ENCODE results near the gene FGFR3. TPM values are rescaled to one million over a fixed set of nuclear protein-coding genes. Genes with fewer than 3 reads are reported as not detected.

Gene FGFR3
- total and polyA plus RNA-seq, 9 of the 15 experiments (the other 6 are each of a cell fraction or from before 2014, with no cell fraction given): 1.2 to 60.4 (median 12.7) TPM

GRCh38 chr4:1784789-1785591 lies 8.1 kb upstream of the FGFR3 start (continued):
- TF ChIP-seq HOMEZ (CRISPR knock-in tag; IDR thresholded peaks at IDR 0.05): no peak
- TF ChIP-seq ZNF3 (CRISPR knock-in tag; IDR thresholded peaks at IDR 0.05): no peak
- TF ChIP-seq BRF2 (IDR thresholded peaks at IDR 0.05; ENCODE audit: borderline replicate concordance, insufficient read depth, insufficient read length): no peak
- no peak for TF ChIP-seq ZSCAN32 (CRISPR knock-in tag; IDR thresholded peaks at IDR 0.05)
- TF ChIP-seq ZNF224 (CRISPR knock-in tag; IDR thresholded peaks at IDR 0.05): no peak
- TF ChIP-seq ZNF518B (CRISPR knock-in tag; IDR thresholded peaks at IDR 0.05): no peak
- no peak for TF ChIP-seq POLR2AphosphoS2 (IDR thresholded peaks at IDR 0.05; ENCODE audit: low read length)
- no peak for TF ChIP-seq NFE2L1 (tag; IDR thresholded peaks at IDR 0.05; ENCODE audit: borderline replicate concordance, low read depth)
- TF ChIP-seq THRB (CRISPR knock-in tag; conservative IDR thresholded peaks at IDR 0.05): no peak
- no peak for TF ChIP-seq TAF7 (tag; IDR thresholded peaks at IDR 0.05)
- TF ChIP-seq STAT5A (IDR thresholded peaks at IDR 0.05; ENCODE audit: borderline replicate concordance, low read length): peak; percentile 68; the same call in 1 of the 2 replicates
- TF ChIP-seq BRD9 (IDR thresholded peaks at IDR 0.05; ENCODE audit: low read depth, partially characterized antibody): no peak
- TF ChIP-seq E4F1 (CRISPR knock-in tag; IDR thresholded peaks at IDR 0.05; ENCODE audit: borderline replicate concordance): no peak
- no peak for TF ChIP-seq L3MBTL2 (IDR thresholded peaks at IDR 0.05)
- TF ChIP-seq ZBED1 (IDR thresholded peaks at IDR 0.05): no peak
